Ovary (tissue), 9 donors: Measurements from ENCODE around the gene HDLBP. TPM values are rescaled to one million over a fixed set of nuclear protein-coding genes. Genes with fewer than 3 reads are reported as not detected.

ENCODE experiments used
- DNase-seq, 5 donors: peaks; one replicate each; pipeline ENCODE4 v3.0.0-alpha.2; 2019 to 2020
- H3K27ac ChIP-seq, 2 donors: fragments of 200-600 bp; one replicate each; pipeline versions ENCODE4 v1.5.1 to v1.8.0; 2019 to 2022
- H3K27me3 ChIP-seq: fragments of 200-600 bp; one replicate; pipeline ENCODE4 v1.8.0; 2022
- H3K36me3 ChIP-seq: fragments of 200-600 bp; sonication (generic); one replicate; pipeline ENCODE4 v1.5.1; 2019
- H3K4me1 ChIP-seq: one replicate; pipeline ENCODE4 v1.8.1; 2013; ENCODE audit warnings: mild to moderate bottlenecking, moderate library complexity; ENCODE audit not compliant: insufficient read depth
- H3K4me3 ChIP-seq: fragments of 200-600 bp; sonication (generic); one replicate; pipeline ENCODE4 v1.5.1; 2017
- H3K9me3 ChIP-seq, 2 donors: fragments of 200-600 bp in 1 of 2; sonication (generic) in 1 of 2; one replicate each; pipeline versions ENCODE4 v1.5.1 to v1.8.1; 2013 to 2019; ENCODE audit warnings: mild to moderate bottlenecking in 1 of 2, moderate library complexity in 1 of 2
- CTCF ChIP-seq, 3 donors: fragments of 450-650 bp in 2 of 3; fragments of 200-600 bp in 1 of 3; IDR thresholded peaks; one replicate each; pipeline versions ENCODE4 v1.5.1 to v1.8.0; 2016 to 2022; ENCODE audit warnings: antibody characterized with exemption in 3 of 3, mild to moderate bottlenecking in 1 of 3
- EP300 ChIP-seq: sonication (generic); formaldehyde crosslinking; IDR thresholded peaks from one replicate; pipeline ENCODE4 v1.6.1; 2017; ENCODE audit warnings: antibody characterized with exemption
- POLR2A ChIP-seq: fragments of 450-650 bp; IDR thresholded peaks from one replicate; pipeline ENCODE4 v1.6.1; 2017; ENCODE audit warnings: antibody characterized with exemption, mild to moderate bottlenecking, moderate library complexity
- WGBS, 3 donors: extraction: QIAGEN DNeasy Blood & Tissue Kit in 1 of 3; methylation state at CpG; one replicate each; pipeline versions ENCODE4 v1.1.5 to v1.1.7; 2013 to 2017; 5-methylcytosine and 5-hydroxymethylcytosine counted together
- intact Hi-C, 4 donors: fragments of 100-400 bp; cut with DNase I; formaldehyde crosslinking; loops; one replicate each; pipeline versions ENCODE4 v1.11.0 to v1.15.1; 2022 to 2023
- polyA plus RNA-seq, 2 donors: library from polyadenylated mRNA; stranded (reverse); fragments of 200-250 nt in 1 of 2; fragments of 350-450 nt in 1 of 2; fragmentation: Illumina TruSeq in 1 of 2; extraction: RNeasy Lipid Tissue Mini Kit (QIAGEN cat#74804) in 1 of 2; gene quantifications; one replicate each; pipeline ENCODE4 v1.2.3, GENCODE V29; 2013 to 2014
- total RNA-seq, 7 donors: library from RNA; depleted of rRNA in 2 of 7; stranded (reverse); fragments of >200 nt in 2 of 7; fragmentation: NEBNext Ultra II Directional in 3 of 7; extraction: Animal tissue kit (Norgen Biotek cat#: 25700) in 3 of 7; gene quantifications; one replicate each; pipeline versions ENCODE4 v1.1.0 to v1.2.4, GENCODE V29; 2016 to 2023
- donor health status: DM: no; HTN: no; CAD: no; lungs with moderate emphysema.
- donor health status: DM: no; HTN: no; CAD: no.
- donor health status: Bipolar disorder and iron deficiency.
- donor health status: DM: yes; HTN: yes; CAD: no.
- donor health status: DM: no; HTN: no; CAD: no.
- donor health status: DM: yes; HTN: yes; CAD: no.

HDLBP gene
- total and polyA plus RNA-seq, 9 donors = 145 to 616 (median 359) TPM

- Histone ChIP-seq H3K27ac (no peak overlapping the region), H3K27me3 (no peaks in the 10 kb centered on the region), H3K36me3 (no peaks in the 10 kb centered on the region), H3K4me3 (no peak overlapping the region), H3K9me3 (no peaks in the 10 kb centered on the region), H3K4me1 (no peaks in the 10 kb centered on the region)
- WGBS, 3 donors = 55 to 60% (median 56%) methylated on average over 13 to 14 of the region's 14 CpGs
- TF ChIP-seq POLR2A (no peak), CTCF (IDR thresholded peaks at IDR 0.05) (no peak), EP300 (no peak)
- DNase-seq = no peak
- intact Hi-C loops = no loop called here
These were observed 99.2 kb downstream of the HDLBP start for GRCh38 chr2:241216211-241216761.

GRCh38 chr2:241215421-241215820 is 100.1 kb downstream of the HDLBP start:
- Histone ChIP-seq H3K27me3 (no peaks in the 10 kb centered on the region), H3K4me1 (no peaks in the 10 kb centered on the region), H3K4me3 (no peak overlapping the region), H3K9me3 (no peaks in the 10 kb centered on the region), H3K36me3 (no peaks in the 10 kb centered on the region), H3K27ac (no peak overlapping the region)
- TF ChIP-seq CTCF (IDR thresholded peaks at IDR 0.05) = no peak
- TF ChIP-seq POLR2A = no peak
- no peak for TF ChIP-seq EP300
- intact Hi-C loops = no loop called here
- WGBS, 3 donors = 58 to 64% (median 63%) methylated on average over 9 of the region's 9 CpGs
- no peak for DNase-seq

- no peak for DNase-seq
- TF ChIP-seq POLR2A (no peak), CTCF (IDR thresholded peaks at IDR 0.05) (no peak), EP300 (no peak)
- H3K27me3 ChIP-seq = no peaks in the 10 kb centered on the region
- H3K9me3 ChIP-seq = no peaks in the 10 kb centered on the region
- H3K4me1 ChIP-seq = no peaks in the 10 kb centered on the region
- no peak overlapping the region for H3K4me3 ChIP-seq
- intact Hi-C loops = no loop called here
- H3K27ac ChIP-seq = no peak overlapping the region
- 71 to 91% (median 84%) methylated on average over 7 to 12 of the region's 12 CpGs for WGBS, 3 donors
- no peaks in the 10 kb centered on the region for H3K36me3 ChIP-seq
These were observed 100.7 kb downstream of the HDLBP start for GRCh38 chr2:241214766-241215165.

- DNase-seq = no peak
These were observed 101.3 kb downstream of the HDLBP start for GRCh38 chr2:241214209-241214608.

More at GRCh38 chr2:241214209-241214608, 101.3 kb downstream of the HDLBP start:
- Histone ChIP-seq H3K36me3 (no peaks in the 10 kb centered on the region), H3K27ac (no peak overlapping the region), H3K27me3 (no peaks in the 10 kb centered on the region), H3K4me1 (no peaks in the 10 kb centered on the region), H3K9me3 (no peaks in the 10 kb centered on the region), H3K4me3 (no peak overlapping the region)
- TF ChIP-seq POLR2A (no peak), CTCF (IDR thresholded peaks at IDR 0.05) (no peak), EP300 (no peak)
- intact Hi-C loops = no loop called here
- 24 to 32% (median 29%) methylated on average over 10 of the region's 10 CpGs for WGBS, 3 donors
